MM.1S (cell line): ENCODE results near the gene BET1L.

Experiments
- DNase-seq: peaks from one replicate; pipeline ENCODE4 v3.0.0-alpha.2; 2015
- H2AFZ ChIP-seq: fragments of 300-600 bp; sonication (generic); 2 replicates; pipeline ENCODE4 v1.6.0; 2016; ENCODE audit warnings: antibody characterized with exemption, low read length
- H3F3A ChIP-seq: fragments of 300-600 bp; sonication (generic); 2 replicates; pipeline ENCODE4 v1.6.1; 2016; ENCODE audit warnings: mild to moderate bottlenecking, antibody characterized with exemption, low read length, moderate library complexity, mixed read lengths; ENCODE audit not compliant: insufficient read depth
- H3K27ac ChIP-seq: fragments of 300-600 bp; sonication (generic); 2 replicates; pipeline ENCODE4 v1.5.1; 2016; ENCODE audit warnings: mild to moderate bottlenecking, low read length
- H3K27me3 ChIP-seq: fragments of 300-600 bp; sonication (generic); replicated peaks from 2 replicates; pipeline ENCODE4 v1.6.0; 2016; ENCODE audit warnings: low read length; ENCODE audit not compliant: insufficient read depth
- H3K36me3 ChIP-seq: fragments of 300-600 bp; sonication (generic); replicated peaks from 2 replicates; pipeline ENCODE4 v1.6.1; 2016; ENCODE audit warnings: mild to moderate bottlenecking, low read length, mixed read lengths; ENCODE audit not compliant: insufficient read depth
- H3K4me1 ChIP-seq: fragments of 300-600 bp; sonication (generic); 2 replicates; pipeline ENCODE4 v1.6.1; 2016; ENCODE audit warnings: low read length, mixed read lengths
- H3K4me2 ChIP-seq: fragments of 300-600 bp; sonication (generic); 2 replicates; pipeline ENCODE4 v1.6.0; 2016; ENCODE audit warnings: low read depth, low read length
- H3K4me3 ChIP-seq: fragments of 300-600 bp; sonication (generic); 2 replicates; pipeline ENCODE4 v1.5.1; 2016; ENCODE audit warnings: low read length, mixed read lengths
- H3K79me2 ChIP-seq: fragments of 300-600 bp; sonication (generic); 2 replicates; pipeline ENCODE4 v1.6.1; 2016; ENCODE audit warnings: mixed run types, low read length, mixed read lengths
- H3K9ac ChIP-seq: fragments of 300-600 bp; sonication (generic); 2 replicates; pipeline ENCODE4 v1.6.1; 2016; ENCODE audit warnings: low read length, mixed read lengths
- H3K9me2 ChIP-seq: fragments of 300-600 bp; sonication (generic); replicated peaks from 2 replicates; pipeline ENCODE4 v1.6.1; 2016; ENCODE audit warnings: mild to moderate bottlenecking, low read length, mixed read lengths; ENCODE audit not compliant: insufficient read depth
- H3K9me3 ChIP-seq: fragments of 300-600 bp; sonication (generic); replicated peaks from 2 replicates; pipeline ENCODE4 v1.6.1; 2016; ENCODE audit warnings: mild to moderate bottlenecking, low read length, mixed read lengths; ENCODE audit not compliant: insufficient read depth
- H4K20me1 ChIP-seq: fragments of 300-600 bp; sonication (generic); 2 replicates; pipeline ENCODE4 v1.6.1; 2016; ENCODE audit warnings: mild to moderate bottlenecking, low read length, moderate library complexity, mixed read lengths; ENCODE audit not compliant: insufficient read depth
- CTCF ChIP-seq: fragments of 300-600 bp; sonication (generic); IDR thresholded peaks from 2 replicates; pipeline ENCODE4 v1.5.1; 2016; ENCODE audit warnings: antibody characterized with exemption, low read length, mixed read lengths
- EZH2 ChIP-seq: fragments of 300-600 bp; sonication (generic); optimal IDR thresholded peaks from 2 replicates; pipeline ENCODE3; 2017; ENCODE audit warnings: low read depth, mild to moderate bottlenecking, antibody characterized with exemption, low read length, mixed read lengths
- EZH2phosphoT487 ChIP-seq: fragments of 300-600 bp; sonication (generic); IDR thresholded peaks from 2 replicates; pipeline ENCODE4 v1.6.1; 2018; ENCODE audit warnings: antibody characterized with exemption, low read length

BET1L gene, protein sequence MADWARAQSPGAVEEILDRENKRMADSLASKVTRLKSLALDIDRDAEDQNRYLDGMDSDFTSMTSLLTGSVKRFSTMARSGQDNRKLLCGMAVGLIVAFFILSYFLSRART

GRCh38 chr11:207208-207862, at the start of gene BET1L, which contains the start of gene RIC8A:
TSS of gene BET1L (minus strand) at chr11:207399. CDS start at chr11:207321, 78 bp downstream.
TSS of gene RIC8A (plus strand) at chr11:207708. CDS start at chr11:208855, 1,147 bp downstream.
- Histone ChIP-seq H3K4me2 (peak within 1 kb of the TSS; percentile 97), H3K9me2 (no peaks in the 10 kb centered on the region), H3K4me3 (peak within 1 kb of the TSS; percentile 97), H4K20me1 (no peaks in the 10 kb centered on the region; the same call in 1 of the 2 replicates), H3K27ac (peak within 1 kb of the TSS; percentile 100), H3K27me3 (no peaks in the 10 kb centered on the region), H3K4me1 (peaks cover 16% of the 10 kb centered on the region), H3K9me3 (no peaks in the 10 kb centered on the region), H3K36me3 (peaks cover 9% of the 10 kb centered on the region; the same call in 1 of the 2 replicates), H3K9ac (peak within 1 kb of the TSS; percentile 98), H2AFZ (peak within 1 kb of the TSS; percentile 72), H3F3A (peaks cover 10% of the 10 kb centered on the region), H3K79me2 (peaks cover 61% of the 10 kb centered on the region)
- TF ChIP-seq CTCF: no peak
- TF ChIP-seq EZH2: no peak
- no peak for TF ChIP-seq EZH2phosphoT487
- DNase-seq: peak; percentile 97

DNA sequence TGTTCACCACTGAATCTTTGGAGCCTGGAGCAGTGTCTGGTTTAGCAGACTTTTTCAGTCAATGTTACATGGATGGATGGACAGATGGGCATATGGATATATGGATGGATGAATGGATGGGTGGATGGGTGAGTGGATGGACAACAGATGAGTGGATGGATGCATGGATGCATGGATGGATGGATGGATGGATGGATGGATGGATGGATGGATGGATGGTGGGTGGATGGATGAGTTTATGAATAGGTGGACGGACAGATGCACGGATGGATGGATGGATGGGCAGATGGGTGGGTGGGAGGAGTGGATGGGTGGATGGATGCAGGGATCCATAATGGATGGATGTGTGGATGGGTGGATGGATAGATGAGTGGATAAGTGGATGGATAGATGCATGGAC, 48.6 kb upstream of the BET1L start:
- no peaks in the 10 kb centered on the region for H3K27me3 ChIP-seq
- H3K36me3 ChIP-seq: no peaks in the 10 kb centered on the region
- no peak for TF ChIP-seq EZH2
- no peak for TF ChIP-seq CTCF
- TF ChIP-seq EZH2phosphoT487: no peak
- no peaks in the 10 kb centered on the region for H3K79me2 ChIP-seq
- no peaks in the 10 kb centered on the region for H3K9me3 ChIP-seq
- H4K20me1 ChIP-seq: no peaks in the 10 kb centered on the region
- H2AFZ ChIP-seq: no peak overlapping the region
- no peaks in the 10 kb centered on the region for H3F3A ChIP-seq
- no peaks in the 10 kb centered on the region for H3K9me2 ChIP-seq
- no peak overlapping the region for H3K4me3 ChIP-seq
- H3K9ac ChIP-seq: no peak overlapping the region
- H3K27ac ChIP-seq: no peak overlapping the region
- no peak for DNase-seq
- no peak overlapping the region for H3K4me2 ChIP-seq
- H3K4me1 ChIP-seq: no peaks in the 10 kb centered on the region

DNA sequence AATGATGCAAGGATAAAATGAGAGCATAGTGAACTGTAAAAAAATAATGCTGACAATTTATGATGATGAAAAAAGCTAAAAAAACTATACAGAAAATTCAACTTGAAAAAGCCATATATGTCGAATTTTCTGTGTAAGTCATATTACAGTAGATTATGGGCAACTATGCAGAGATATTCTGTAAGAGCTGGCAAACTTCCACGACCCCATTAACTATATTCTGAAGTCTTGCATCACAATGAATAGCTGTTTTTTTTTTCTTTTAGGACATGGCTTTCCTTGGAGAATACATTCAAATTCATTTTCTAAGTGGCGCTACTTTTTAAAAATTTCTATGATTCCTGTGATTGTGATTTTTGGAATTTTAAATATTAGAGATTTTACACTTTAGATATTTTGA, 48.0 kb upstream of the BET1L start:
- DNase-seq: no peak
- no peaks in the 10 kb centered on the region for H3K9me3 ChIP-seq
- H3K9ac ChIP-seq: no peak overlapping the region
- TF ChIP-seq EZH2 (no peak), CTCF (no peak), EZH2phosphoT487 (no peak)
- H3K27me3 ChIP-seq: no peaks in the 10 kb centered on the region
- no peak overlapping the region for H3K27ac ChIP-seq
- no peaks in the 10 kb centered on the region for H3F3A ChIP-seq
- H4K20me1 ChIP-seq: no peaks in the 10 kb centered on the region
- H3K4me1 ChIP-seq: no peaks in the 10 kb centered on the region
- no peaks in the 10 kb centered on the region for H3K9me2 ChIP-seq
- no peak overlapping the region for H3K4me3 ChIP-seq
- no peak overlapping the region for H2AFZ ChIP-seq
- H3K4me2 ChIP-seq: no peak overlapping the region
- no peaks in the 10 kb centered on the region for H3K36me3 ChIP-seq
- no peaks in the 10 kb centered on the region for H3K79me2 ChIP-seq
